Adrenal gland (tissue), 12 donors: ENCODE data around the gene CYP19A1. TPM values are rescaled to one million over a fixed set of nuclear protein-coding genes. Genes with fewer than 3 reads are reported as not detected.
A peak's percentile ranks its signal among the peaks of the same experiment; 100 is the strongest.

Source experiments
- DNase-seq, 7 donors: peaks; one replicate each; pipeline ENCODE4 v3.0.0-alpha.2; 2019 to 2020
- H3K27ac ChIP-seq, 5 donors: fragments of 200-600 bp; sonication (generic) in 4 of 5; 1 replicate in 3 of 5; 2 replicates in 2 of 5; pipeline versions ENCODE4 v1.5.1 to v1.8.0; 2016 to 2020; ENCODE audit warnings: mild to moderate bottlenecking in 1 of 5
- H3K27me3 ChIP-seq: fragments of 200-600 bp; 2 replicates; pipeline ENCODE4 v1.8.0; 2021
- H3K36me3 ChIP-seq, 2 donors: fragments of 200-600 bp; replicated peaks in 1 of 2; 1 replicate in 1 of 2; 2 replicates in 1 of 2; pipeline versions ENCODE4 v1.5.1 to v1.8.0; 2018 to 2022
- H3K4me1 ChIP-seq, 2 donors: fragments of 200-600 bp; replicated peaks in 1 of 2; 1 replicate in 1 of 2; 2 replicates in 1 of 2; pipeline versions ENCODE4 v1.5.1 to v1.8.0; 2018 to 2021
- H3K4me3 ChIP-seq, 4 donors: fragments of 200-600 bp; sonication (generic) in 3 of 4; one replicate each; pipeline ENCODE4 v1.5.1; 2016 to 2018
- H3K9me3 ChIP-seq, 3 donors: fragments of 200-600 bp; sonication (generic) in 1 of 3; replicated peaks in 1 of 3; 1 replicate in 2 of 3; 2 replicates in 1 of 3; pipeline versions ENCODE4 v1.5.1 to v1.8.0; 2016 to 2021
- CTCF ChIP-seq, 6 experiments: fragments of 450-650 bp in 4 of 6; fragments of 200-600 bp in 2 of 6; sonication (generic) in 1 of 6; IDR thresholded peaks; 1 replicate in 5 of 6; 2 replicates in 1 of 6; pipeline versions ENCODE4 v1.5.1 to v1.8.0; 2016 to 2021; ENCODE audit warnings: antibody characterized with exemption in 6 of 6, mild to moderate bottlenecking in 2 of 6, moderate library complexity in 1 of 6
- POLR2A ChIP-seq, 2 donors: fragments of 450-650 bp; IDR thresholded peaks; one replicate each; pipeline ENCODE4 v1.6.1; 2017; ENCODE audit warnings: antibody characterized with exemption in 2 of 2, mild to moderate bottlenecking in 2 of 2, moderate library complexity in 1 of 2
- WGBS, 4 donors: extraction: QIAGEN DNeasy Blood & Tissue Kit in 2 of 4; methylation state at CpG; one replicate each; pipeline versions ENCODE4 v1.1.5 to v1.1.7; 2013 to 2017; 5-methylcytosine and 5-hydroxymethylcytosine counted together
- intact Hi-C, 2 donors: fragments of 100-400 bp; cut with DNase I; formaldehyde crosslinking; loops; one replicate each; pipeline versions ENCODE4 v1.14.1 to v1.15.0; 2022 to 2023
- polyA plus RNA-seq, 3 donors: library from polyadenylated mRNA; stranded (reverse); fragments of 200-250 nt in 2 of 3; fragments of 350-450 nt in 1 of 3; fragmentation: Illumina TruSeq in 1 of 3; extraction: RNeasy Lipid Tissue Mini Kit (QIAGEN cat#74804) in 1 of 3; gene quantifications; one replicate each; pipeline ENCODE4 v1.2.3, GENCODE V29; 2013 to 2014
- total RNA-seq, 9 donors: library from RNA; depleted of rRNA in 4 of 9; stranded (reverse); fragments of >200 nt in 4 of 9; fragments of 120-200 nt in 1 of 9; fragmentation: NEBNext Ultra II Directional in 1 of 9; extraction: Animal tissue kit (Norgen Biotek cat#: 25700) in 1 of 9; gene quantifications; one replicate each; pipeline versions ENCODE4 v1.1.0 to v1.2.4, GENCODE V29; 2013 to 2023
- donor health status: healthy with polysubstance abuse.
- donor health status: Bipolar disorder and iron deficiency.
- donor health status: DM: yes; HTN: yes; CAD: no.
- donor health status: DM: no; HTN: no; CAD: no.
- donor health status: DM: no; HTN: no; CAD: no.
- donor health status: DM: yes; HTN: yes; CAD: no.

Gene CYP19A1
- total and polyA plus RNA-seq, 12 donors, result 0.41 to 21.6 (median 1.3) TPM

GRCh38 chr15:51379390-51379789 is 41.0 kb upstream of the CYP19A1 start:
- H3K27ac ChIP-seq, result no peak overlapping the region
- intact Hi-C loops, result no loop called here
- peaks cover 0 to 15% of the 10 kb centered on the region in 2 donors for H3K4me1 ChIP-seq
- H3K36me3 ChIP-seq, result no peaks in the 10 kb centered on the region
- DNase-seq, result peak in 1 of 7 donors; percentile 14
- H3K9me3 ChIP-seq, result no peaks in the 10 kb centered on the region
- TF ChIP-seq POLR2A (IDR thresholded peaks at IDR 0.05) (no peak), CTCF (IDR thresholded peaks at IDR 0.05) (no peak)
- 65 to 71% (median 68%) methylated on average over 4 of the region's 4 CpGs for WGBS, 4 donors
- no peaks in the 10 kb centered on the region for H3K27me3 ChIP-seq
- no peak overlapping the region for H3K4me3 ChIP-seq

- WGBS, 4 donors, result 93 to 95% (median 94%) methylated on average over 4 of the region's 4 CpGs
- TF ChIP-seq POLR2A (IDR thresholded peaks at IDR 0.05) (no peak), CTCF (IDR thresholded peaks at IDR 0.05) (no peak)
- Histone ChIP-seq H3K9me3 (no peaks in the 10 kb centered on the region), H3K4me1 (peaks cover 0 to 15% of the 10 kb centered on the region in 2 donors), H3K27me3 (no peaks in the 10 kb centered on the region), H3K27ac (no peak overlapping the region), H3K4me3 (no peak overlapping the region), H3K36me3 (no peaks in the 10 kb centered on the region)
- DNase-seq, result no peak
- intact Hi-C loops, result no loop called here
Measured at GRCh38 chr15:51378406-51378805, 40.0 kb upstream of the CYP19A1 start.

- Histone ChIP-seq H3K27me3 (no peaks in the 10 kb centered on the region), H3K27ac (no peak overlapping the region), H3K4me3 (no peak overlapping the region), H3K4me1 (peaks cover 0 to 15% of the 10 kb centered on the region in 2 donors), H3K36me3 (no peaks in the 10 kb centered on the region), H3K9me3 (no peaks in the 10 kb centered on the region)
- TF ChIP-seq POLR2A (IDR thresholded peaks at IDR 0.05) (no peak), CTCF (IDR thresholded peaks at IDR 0.05) (no peak)
- intact Hi-C loops, result no loop called here
- 87 to 90% (median 88%) methylated on average over 14 to 15 of the region's 15 CpGs for WGBS, 4 donors
- DNase-seq, result peak in 1 of 7 donors; percentile 50
Measured at GRCh38 chr15:51377038-51377786, 38.8 kb upstream of the CYP19A1 start.

GRCh38 chr15:51375966-51376640 is 37.7 kb upstream of the CYP19A1 start:
- DNase-seq, result peak in 1 of 7 donors; percentile 6
- H3K36me3 ChIP-seq, result no peaks in the 10 kb centered on the region
- no peak for TF ChIP-seq POLR2A (IDR thresholded peaks at IDR 0.05)
- TF ChIP-seq CTCF (IDR thresholded peaks at IDR 0.05), result no peak
- no peak overlapping the region for H3K4me3 ChIP-seq
- H3K4me1 ChIP-seq, result peaks cover 0 to 12% of the 10 kb centered on the region in 2 donors
- H3K27me3 ChIP-seq, result no peaks in the 10 kb centered on the region
- no peak overlapping the region for H3K27ac ChIP-seq
- no peaks in the 10 kb centered on the region for H3K9me3 ChIP-seq
- 74 to 85% (median 80%) methylated on average over 3 of the region's 3 CpGs for WGBS, 4 donors
- intact Hi-C loops, result no loop called here
